ENCODE measurements around the gene CX3CR1. TPM values are rescaled to one million over a fixed set of nuclear protein-coding genes. Genes with fewer than 3 reads are reported as not detected.
"Not testable (repeated sequence)": the region's sequence is repeated elsewhere in the genome, so short reads cannot be mapped to it uniquely, and the experiment has no call there.

CX3CR1 gene
- 1 to 10 TPM; 1.4 to 6.0 (median 5.1) TPM for polyA plus RNA-seq (ENCODE audit: insufficient read length in 4 of 4)

GRCh38 chr3:39279745-39280517, at the start of gene CX3CR1:
CX3CR1 (minus strand) TSS chr3:39280036; CDS start chr3:39266509, 13,527 bp downstream.
- DNase-seq (ENCODE audit: low read depth in 4 of 4, low spot score in 3 of 4): no peak

GRCh38 chr3:39329493-39329892, 49.7 kb upstream of the CX3CR1 start, which contains the start of gene CCR8:
CCR8 (plus strand) TSS chr3:39329709; CDS start chr3:39332332, 2,623 bp downstream.
- DNase-seq (ENCODE audit: low read depth in 4 of 4, low spot score in 3 of 4): no peak

GRCh38 chr3:39327746-39328349, 48.0 kb upstream of the CX3CR1 start:
- no peak for DNase-seq (ENCODE audit: low read depth in 4 of 4, low spot score in 3 of 4)

- no peak for DNase-seq (ENCODE audit: low read depth in 4 of 4, low spot score in 3 of 4)
These were observed 47.4 kb upstream of the CX3CR1 start for GRCh38 chr3:39327053-39327745.

GRCh38 chr3:39325236-39325635, 45.4 kb upstream of the CX3CR1 start:
- DNase-seq (ENCODE audit: low read depth in 4 of 4, low spot score in 3 of 4): no peak

GRCh38 chr3:39323494-39323893, 43.7 kb upstream of the CX3CR1 start:
- no peak for DNase-seq (ENCODE audit: low read depth in 4 of 4, low spot score in 3 of 4)

GRCh38 chr3:39322936-39323335, 43.1 kb upstream of the CX3CR1 start:
- DNase-seq (ENCODE audit: low read depth in 4 of 4, low spot score in 3 of 4): no peak

- not testable (repeated sequence) for DNase-seq (ENCODE audit: low read depth in 4 of 4, low spot score in 3 of 4)
These were observed 42.4 kb upstream of the CX3CR1 start for GRCh38 chr3:39322209-39322715.

- not testable (repeated sequence) for DNase-seq (ENCODE audit: low read depth in 4 of 4, low spot score in 3 of 4)
These were observed 41.7 kb upstream of the CX3CR1 start for GRCh38 chr3:39321574-39321983.

- no peak for DNase-seq (ENCODE audit: low read depth in 4 of 4, low spot score in 3 of 4)
These were observed 39.4 kb upstream of the CX3CR1 start for GRCh38 chr3:39319249-39319648.

GRCh38 chr3:39318301-39318700, 38.5 kb upstream of the CX3CR1 start:
- DNase-seq (ENCODE audit: low read depth in 4 of 4, low spot score in 3 of 4): no peak

GRCh38 chr3:39317571-39318169, 37.8 kb upstream of the CX3CR1 start:
- DNase-seq (ENCODE audit: low read depth in 4 of 4, low spot score in 3 of 4): no peak

GRCh38 chr3:39315420-39315819, 35.6 kb upstream of the CX3CR1 start:
- DNase-seq (ENCODE audit: low read depth in 4 of 4, low spot score in 3 of 4): no peak

- no peak for DNase-seq (ENCODE audit: low read depth in 4 of 4, low spot score in 3 of 4)
These were observed 33.5 kb upstream of the CX3CR1 start for GRCh38 chr3:39313289-39313688.

- DNase-seq (ENCODE audit: low read depth in 4 of 4, low spot score in 3 of 4): no peak
These were observed 22.3 kb upstream of the CX3CR1 start for GRCh38 chr3:39302178-39302577.

GRCh38 chr3:39299279-39299678, 19.4 kb upstream of the CX3CR1 start:
- no peak for DNase-seq (ENCODE audit: low read depth in 4 of 4, low spot score in 3 of 4)

- no peak for DNase-seq (ENCODE audit: low read depth in 4 of 4, low spot score in 3 of 4)
These were observed 16.6 kb upstream of the CX3CR1 start for GRCh38 chr3:39296197-39297077.

- no peak for DNase-seq (ENCODE audit: low read depth in 4 of 4, low spot score in 3 of 4)
These were observed 15.4 kb upstream of the CX3CR1 start for GRCh38 chr3:39295184-39295775.

- no peak for DNase-seq (ENCODE audit: low read depth in 4 of 4, low spot score in 3 of 4)
These were observed 14.8 kb upstream of the CX3CR1 start for GRCh38 chr3:39294446-39295183.
